H54 (cell line): Measurements from ENCODE around the gene CDH26.
"Not testable (repeated sequence)": the region's sequence is repeated elsewhere in the genome, so short reads cannot be mapped to it uniquely, and the experiment has no call there.

Source experiments
- DNase-seq: peaks from one replicate; pipeline ENCODE4 v3.0.0; 2011; ENCODE audit warnings: low spot score, mixed read lengths; ENCODE audit not compliant: insufficient read length
- FAIRE-seq: peaks from 3 replicates; lab custom pipeline; 2011; peaks lifted over from hg19 to GRCh38; lab: Jason Lieb, UNC
- POLR2A ChIP-seq: IDR thresholded peaks from 2 replicates; pipeline ENCODE4 v1.6.1; 2011; ENCODE audit warnings: low read depth, mild to moderate bottlenecking, low read length

The CDH26 gene

GRCh38 chr20:60024245-60024644 lies 66.0 kb downstream of the CDH26 start:
- FAIRE-seq (no peak), DNase-seq (no peak)
- no peak for TF ChIP-seq POLR2A

- TF ChIP-seq POLR2A: no peak
- no peak for FAIRE-seq
- no peak for DNase-seq
Observed at GRCh38 chr20:60024801-60025200, 66.6 kb downstream of the CDH26 start.

- DNase-seq: no peak
Observed at GRCh38 chr20:60026010-60026409, 67.8 kb downstream of the CDH26 start.

GRCh38 chr20:60030471-60030870 lies 72.2 kb downstream of the CDH26 start:
- FAIRE-seq (no peak), DNase-seq (no peak)
- no peak for TF ChIP-seq POLR2A

More at GRCh38 chr20:60026010-60026409, 67.8 kb downstream of the CDH26 start:
- FAIRE-seq: no peak
- TF ChIP-seq POLR2A: no peak

GRCh38 chr20:60031107-60031506 lies 72.9 kb downstream of the CDH26 start:
- DNase-seq (no peak), FAIRE-seq (no peak)
- no peak for TF ChIP-seq POLR2A

GRCh38 chr20:60034231-60035110 lies 76.2 kb downstream of the CDH26 start:
- FAIRE-seq (no peak), DNase-seq (no peak)
- TF ChIP-seq POLR2A: no peak

GRCh38 chr20:60035486-60035885 lies 77.3 kb downstream of the CDH26 start:
- FAIRE-seq (no peak), DNase-seq (no peak)
- TF ChIP-seq POLR2A: no peak

- no peak for TF ChIP-seq POLR2A
- no peak for FAIRE-seq
- no peak for DNase-seq
Observed at GRCh38 chr20:60036346-60036745, 78.1 kb downstream of the CDH26 start.

GRCh38 chr20:60036746-60037499 lies 78.7 kb downstream of the CDH26 start:
- FAIRE-seq: no peak
- DNase-seq: peak; percentile 22

GRCh38 chr20:60038400-60039008 lies 80.3 kb downstream of the CDH26 start:
- no peak for FAIRE-seq
- TF ChIP-seq POLR2A: no peak
- no peak for DNase-seq

More at GRCh38 chr20:60036746-60037499, 78.7 kb downstream of the CDH26 start:
- no peak for TF ChIP-seq POLR2A

GRCh38 chr20:60039526-60039925 lies 81.3 kb downstream of the CDH26 start:
- FAIRE-seq: no peak

GRCh38 chr20:60040471-60041162 lies 82.4 kb downstream of the CDH26 start:
- FAIRE-seq (no peak), DNase-seq (no peak)
- no peak for TF ChIP-seq POLR2A

More at GRCh38 chr20:60039526-60039925, 81.3 kb downstream of the CDH26 start:
- no peak for DNase-seq
- TF ChIP-seq POLR2A: no peak

GRCh38 chr20:60041436-60042165 lies 83.4 kb downstream of the CDH26 start:
- not testable (repeated sequence) for DNase-seq, FAIRE-seq

- FAIRE-seq: no peak
- no peak for DNase-seq
Observed at GRCh38 chr20:60043435-60043834, 85.2 kb downstream of the CDH26 start.

More at GRCh38 chr20:60043435-60043834, 85.2 kb downstream of the CDH26 start:
- TF ChIP-seq POLR2A: no peak
